ENCODE results near the gene NCLN. TPM values are rescaled to one million over a fixed set of nuclear protein-coding genes. Genes with fewer than 3 reads are reported as not detected.

The NCLN gene
- total RNA-seq, 2 experiments from 2014 or later: 66.3 to 67.3 TPM

DNA sequence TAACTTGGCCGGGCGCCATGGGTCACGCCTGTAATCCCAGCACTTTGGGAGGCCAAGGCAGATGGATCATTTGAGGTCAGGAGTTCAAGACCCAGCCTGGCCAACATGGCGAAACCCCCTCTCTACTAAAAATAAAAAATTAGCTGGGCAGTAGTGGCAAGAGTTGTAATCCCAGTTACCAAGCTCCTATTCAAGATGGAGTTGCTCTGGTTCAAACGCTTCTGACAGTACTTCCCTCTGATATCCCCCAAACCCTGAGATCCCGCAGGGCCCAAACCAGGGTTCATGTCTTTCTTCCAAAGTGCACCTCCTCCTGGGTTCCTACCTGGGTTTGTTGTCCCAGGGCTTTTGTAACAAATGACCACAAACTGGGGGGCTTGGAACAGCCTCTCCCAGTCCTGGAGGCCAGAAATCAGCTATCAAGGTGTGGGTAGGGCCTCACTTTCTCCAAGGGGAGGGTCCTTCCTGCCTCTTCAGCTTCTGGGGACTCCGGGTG lies 52.4 kb downstream of the NCLN start:
- no peaks in the 10 kb centered on the region for H3K9me3 Mint-ChIP-seq (ENCODE audit: insufficient read depth)
- no peaks in the 10 kb centered on the region for H3K36me3 Mint-ChIP-seq (ENCODE audit: low read depth)
- no peak overlapping the region for H3K4me3 Mint-ChIP-seq
- DNase-seq (no peak), ATAC-seq (no peak)
- ChIA-PET POLR2A (interaction anchor here (0.6 kb wide), 1 partner anchor 145 kb away, joined by 4 read pairs; no protein-coding TSS in a partner anchor), CTCF (no interaction called here)
- no peaks in the 10 kb centered on the region for H3K4me1 Mint-ChIP-seq (ENCODE audit: low read depth)
- H3K27ac Mint-ChIP-seq: no peak overlapping the region
- H3K27me3 Mint-ChIP-seq (ENCODE audit: low read depth): peaks cover 3% of the 10 kb centered on the region

DNA sequence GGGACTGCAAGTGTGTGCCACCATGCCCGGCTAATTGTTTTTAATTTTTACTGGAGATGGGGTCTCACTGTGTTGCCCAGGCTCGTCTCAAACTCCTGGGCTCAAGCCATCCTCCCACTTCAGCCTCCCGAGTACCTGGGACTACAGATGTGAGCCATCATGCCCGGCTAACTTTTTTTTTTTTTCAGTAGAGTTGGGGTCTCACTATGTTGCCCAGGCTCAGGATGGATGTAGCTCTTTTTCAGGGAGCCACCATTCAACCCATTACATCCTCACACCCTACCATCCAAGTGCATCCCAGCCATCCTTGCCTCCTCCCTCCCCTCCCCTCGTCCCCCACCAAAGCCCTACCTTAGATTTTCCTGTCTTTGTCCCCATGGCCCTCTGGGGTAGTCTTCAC lies 53.6 kb downstream of the NCLN start:
- Mint-ChIP-seq H3K9me3 (ENCODE audit: insufficient read depth) (no peaks in the 10 kb centered on the region), H3K27me3 (ENCODE audit: low read depth) (peaks cover 3% of the 10 kb centered on the region), H3K4me3 (no peak overlapping the region), H3K36me3 (ENCODE audit: low read depth) (no peaks in the 10 kb centered on the region), H3K4me1 (ENCODE audit: low read depth) (no peaks in the 10 kb centered on the region), H3K27ac (no peak overlapping the region)
- POLR2A ChIA-PET: no interaction called here
- CTCF ChIA-PET: no interaction called here
- ATAC-seq: no peak
- DNase-seq: no peak

GRCh38 chr19:3243819-3244700 lies 58.3 kb downstream of the NCLN start:
- ChIA-PET CTCF (no interaction called here), POLR2A (no interaction called here)
- Mint-ChIP-seq H3K4me1 (ENCODE audit: low read depth) (no peaks in the 10 kb centered on the region), H3K27ac (no peak overlapping the region), H3K36me3 (ENCODE audit: low read depth) (no peaks in the 10 kb centered on the region), H3K4me3 (no peak overlapping the region), H3K27me3 (ENCODE audit: low read depth) (no peaks in the 10 kb centered on the region), H3K9me3 (ENCODE audit: insufficient read depth) (no peaks in the 10 kb centered on the region)
- no peak for ATAC-seq
- peak; percentile 77 for DNase-seq

DNA sequence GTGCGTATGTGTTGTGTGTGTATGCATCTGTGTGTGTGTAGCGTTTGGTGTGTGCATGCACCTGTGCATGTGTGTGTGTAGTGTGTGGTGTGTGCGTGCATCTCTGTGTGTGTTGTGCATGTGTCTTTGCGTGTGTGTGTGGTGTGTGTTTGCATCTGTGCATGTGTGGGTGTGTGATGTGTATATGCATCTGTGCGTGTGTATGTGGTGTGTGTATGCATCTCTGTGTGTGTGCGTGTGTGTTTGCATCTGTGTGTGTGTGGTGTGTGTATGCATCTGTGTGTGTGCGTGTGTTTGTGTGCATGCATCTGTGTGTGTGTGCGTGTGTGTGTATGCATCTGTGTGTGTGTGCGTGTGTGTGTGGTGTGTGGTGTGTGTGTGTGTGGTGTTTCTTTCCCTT lies 59.3 kb downstream of the NCLN start:
- CTCF ChIA-PET: no interaction called here
- DNase-seq (no peak), ATAC-seq (no peak)
- POLR2A ChIA-PET: no interaction called here
- H3K27me3 Mint-ChIP-seq (ENCODE audit: low read depth): no peaks in the 10 kb centered on the region
- H3K27ac Mint-ChIP-seq: no peak overlapping the region
- H3K36me3 Mint-ChIP-seq (ENCODE audit: low read depth): no peaks in the 10 kb centered on the region
- H3K4me3 Mint-ChIP-seq: no peak overlapping the region
- H3K4me1 Mint-ChIP-seq (ENCODE audit: low read depth): no peaks in the 10 kb centered on the region
- H3K9me3 Mint-ChIP-seq (ENCODE audit: insufficient read depth): no peaks in the 10 kb centered on the region

- ChIA-PET POLR2A (no interaction called here), CTCF (no interaction called here)
- no peaks in the 10 kb centered on the region for H3K4me1 Mint-ChIP-seq (ENCODE audit: low read depth)
- no peaks in the 10 kb centered on the region for H3K27me3 Mint-ChIP-seq (ENCODE audit: low read depth)
- no peak overlapping the region for H3K27ac Mint-ChIP-seq
- DNase-seq (no peak), ATAC-seq (no peak)
- no peaks in the 10 kb centered on the region for H3K36me3 Mint-ChIP-seq (ENCODE audit: low read depth)
- H3K9me3 Mint-ChIP-seq (ENCODE audit: insufficient read depth): no peaks in the 10 kb centered on the region
- H3K4me3 Mint-ChIP-seq: no peak overlapping the region
Measured at GRCh38 chr19:3248728-3249326, 63.1 kb downstream of the NCLN start.

GRCh38 chr19:3249408-3249807 lies 63.7 kb downstream of the NCLN start:
- Mint-ChIP-seq H3K27ac (no peak overlapping the region), H3K4me3 (no peak overlapping the region), H3K27me3 (ENCODE audit: low read depth) (no peaks in the 10 kb centered on the region), H3K36me3 (ENCODE audit: low read depth) (no peaks in the 10 kb centered on the region), H3K4me1 (ENCODE audit: low read depth) (no peaks in the 10 kb centered on the region), H3K9me3 (ENCODE audit: insufficient read depth) (no peaks in the 10 kb centered on the region)
- no peak for DNase-seq
- ATAC-seq: no peak
- ChIA-PET POLR2A (no interaction called here), CTCF (no interaction called here)

DNA sequence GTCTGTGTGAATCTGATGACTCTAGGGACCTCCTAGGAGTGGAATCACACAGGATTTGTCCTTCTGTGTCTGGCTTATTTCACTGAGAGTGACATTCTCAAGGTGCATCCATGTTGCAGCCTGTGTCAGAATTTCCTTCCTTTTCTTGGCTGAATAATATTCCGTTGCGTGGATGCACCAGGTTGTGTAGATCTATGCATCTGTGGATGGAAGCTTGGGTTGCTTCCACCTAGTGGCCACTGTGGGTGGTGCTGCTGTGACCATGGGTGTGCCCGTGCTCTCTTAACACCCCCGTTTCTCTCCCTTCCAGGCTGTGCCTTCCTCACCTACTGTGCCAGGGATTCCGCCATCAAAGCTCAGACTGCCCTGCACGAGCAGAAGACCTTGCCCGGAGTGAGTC lies 64.9 kb downstream of the NCLN start:
- DNase-seq (peak; percentile 48), ATAC-seq (peak; percentile 64)
- POLR2A ChIA-PET: no interaction called here
- H3K4me1 Mint-ChIP-seq (ENCODE audit: low read depth): no peaks in the 10 kb centered on the region
- H3K36me3 Mint-ChIP-seq (ENCODE audit: low read depth): no peaks in the 10 kb centered on the region
- no peak overlapping the region for H3K4me3 Mint-ChIP-seq
- no peaks in the 10 kb centered on the region for H3K9me3 Mint-ChIP-seq (ENCODE audit: insufficient read depth)
- H3K27ac Mint-ChIP-seq: no peak overlapping the region
- H3K27me3 Mint-ChIP-seq (ENCODE audit: low read depth): peaks cover 3% of the 10 kb centered on the region
- CTCF ChIA-PET: interaction anchor here (0.7 kb wide), 1 partner anchor 246 kb away, joined by 3 read pairs; no protein-coding TSS in a partner anchor

DNA sequence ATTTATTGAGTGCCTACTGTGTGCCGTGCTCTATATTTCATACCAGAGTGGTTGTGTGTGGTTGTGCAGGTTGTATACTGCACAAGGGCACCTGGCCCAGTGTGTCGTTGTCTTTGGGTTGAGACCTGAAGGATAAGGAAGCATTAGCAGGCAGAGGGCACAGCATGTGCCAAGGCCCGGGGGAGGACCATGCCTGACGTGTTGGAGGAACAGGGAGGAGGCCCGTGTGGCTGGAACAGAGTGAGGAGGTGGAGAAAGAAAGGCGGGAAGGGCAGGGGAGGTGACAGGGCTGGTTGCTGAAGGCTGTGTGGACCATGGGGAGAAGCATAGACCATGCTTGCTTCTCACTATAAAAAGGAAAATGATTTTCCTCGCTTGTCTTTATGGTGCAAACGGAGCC lies 65.5 kb downstream of the NCLN start:
- ChIA-PET POLR2A (no interaction called here), CTCF (no interaction called here)
- DNase-seq (no peak), ATAC-seq (no peak)
- Mint-ChIP-seq H3K4me1 (ENCODE audit: low read depth) (no peaks in the 10 kb centered on the region), H3K9me3 (ENCODE audit: insufficient read depth) (no peaks in the 10 kb centered on the region), H3K36me3 (ENCODE audit: low read depth) (no peaks in the 10 kb centered on the region), H3K27ac (no peak overlapping the region), H3K27me3 (ENCODE audit: low read depth) (peaks cover 3% of the 10 kb centered on the region), H3K4me3 (no peak overlapping the region)

DNA sequence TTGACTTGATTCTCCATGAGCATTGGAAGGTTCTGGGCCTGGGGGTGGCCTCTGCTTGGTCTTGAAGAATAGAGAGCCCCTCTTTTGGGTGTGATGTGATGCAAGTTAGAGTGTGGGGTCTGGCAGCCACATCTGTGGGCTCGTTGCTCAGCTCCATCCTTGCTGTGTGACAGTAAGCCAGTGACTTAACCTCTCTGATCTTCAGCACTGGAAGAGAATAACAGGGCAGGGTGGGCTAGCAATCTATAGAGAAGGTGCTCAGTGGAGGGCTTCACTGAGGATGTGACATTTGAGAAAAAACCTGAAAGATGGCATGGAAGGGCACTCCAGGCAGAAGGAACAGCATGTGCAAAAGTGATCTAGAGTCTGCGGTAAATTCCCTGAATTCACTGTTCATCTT lies 66.9 kb downstream of the NCLN start:
- ATAC-seq (no peak), DNase-seq (no peak)
- Mint-ChIP-seq H3K27ac (no peak overlapping the region), H3K27me3 (ENCODE audit: low read depth) (peaks cover 3% of the 10 kb centered on the region), H3K9me3 (ENCODE audit: insufficient read depth) (no peaks in the 10 kb centered on the region), H3K36me3 (ENCODE audit: low read depth) (no peaks in the 10 kb centered on the region), H3K4me1 (ENCODE audit: low read depth) (no peaks in the 10 kb centered on the region), H3K4me3 (no peak overlapping the region)
- CTCF ChIA-PET: interaction anchor here (1.3 kb wide), 1 partner anchor 23 kb away, joined by 4 read pairs; no protein-coding TSS in a partner anchor
- POLR2A ChIA-PET: no interaction called here

GRCh38 chr19:3253270-3253669 lies 67.5 kb downstream of the NCLN start:
- Mint-ChIP-seq H3K4me3 (no peak overlapping the region), H3K36me3 (ENCODE audit: low read depth) (no peaks in the 10 kb centered on the region), H3K9me3 (ENCODE audit: insufficient read depth) (no peaks in the 10 kb centered on the region), H3K4me1 (ENCODE audit: low read depth) (no peaks in the 10 kb centered on the region), H3K27ac (no peak overlapping the region), H3K27me3 (ENCODE audit: low read depth) (peaks cover 3% of the 10 kb centered on the region)
- CTCF ChIA-PET: interaction anchor here (1.3 kb wide), 1 partner anchor 22 kb away, joined by 4 read pairs; no protein-coding TSS in a partner anchor
- POLR2A ChIA-PET: no interaction called here
- no peak for ATAC-seq
- no peak for DNase-seq

DNA sequence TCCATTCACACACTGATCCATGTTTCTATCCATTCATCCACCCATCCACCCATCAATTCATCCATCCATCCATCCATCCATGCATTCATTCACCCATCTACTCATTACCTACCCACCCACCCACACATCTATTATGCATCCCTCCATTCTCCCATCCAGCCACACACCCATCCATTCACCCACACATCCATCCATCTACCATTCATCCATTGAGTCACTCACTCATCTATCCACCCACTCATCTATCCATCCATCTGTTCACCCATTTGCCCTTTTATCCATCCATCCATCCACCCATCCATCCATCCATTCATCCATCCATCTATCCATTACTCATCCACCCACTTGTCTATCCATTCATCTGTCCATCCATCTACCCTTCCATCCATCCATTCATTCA lies 68.8 kb downstream of the NCLN start:
- H3K27me3 Mint-ChIP-seq (ENCODE audit: low read depth): peaks cover 3% of the 10 kb centered on the region
- H3K4me1 Mint-ChIP-seq (ENCODE audit: low read depth): no peaks in the 10 kb centered on the region
- no peak overlapping the region for H3K27ac Mint-ChIP-seq
- ATAC-seq: no peak
- H3K36me3 Mint-ChIP-seq (ENCODE audit: low read depth): no peaks in the 10 kb centered on the region
- no peak for DNase-seq
- POLR2A ChIA-PET: no interaction called here
- H3K4me3 Mint-ChIP-seq: no peak overlapping the region
- no peaks in the 10 kb centered on the region for H3K9me3 Mint-ChIP-seq (ENCODE audit: insufficient read depth)
- CTCF ChIA-PET: no interaction called here

DNA sequence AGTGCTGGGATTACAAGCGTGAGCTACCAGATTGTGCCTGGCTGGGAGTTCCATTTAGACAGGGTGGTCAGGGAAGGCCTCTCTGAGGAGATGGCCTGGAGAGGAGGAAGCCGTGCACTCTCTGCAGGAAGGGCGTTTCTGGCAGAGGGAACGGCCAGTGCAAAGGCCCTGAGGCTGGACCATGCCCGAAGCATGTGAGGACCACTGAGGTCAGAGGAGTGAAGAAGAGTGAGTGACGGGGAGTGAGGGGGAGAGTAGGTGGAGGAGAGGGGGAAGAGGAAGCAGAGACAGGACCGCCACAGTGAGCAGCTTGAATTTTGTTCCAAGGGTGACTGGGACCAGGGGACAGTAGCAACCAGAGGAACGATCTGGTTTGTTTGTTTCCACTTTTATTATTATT lies 71.3 kb downstream of the NCLN start:
- H3K4me1 Mint-ChIP-seq (ENCODE audit: low read depth): no peaks in the 10 kb centered on the region
- no peaks in the 10 kb centered on the region for H3K9me3 Mint-ChIP-seq (ENCODE audit: insufficient read depth)
- no peaks in the 10 kb centered on the region for H3K36me3 Mint-ChIP-seq (ENCODE audit: low read depth)
- ChIA-PET POLR2A (no interaction called here), CTCF (interaction anchor here (1.0 kb wide), 1 partner anchor 18 kb away, joined by 3 read pairs; no protein-coding TSS in a partner anchor)
- no peak overlapping the region for H3K27ac Mint-ChIP-seq
- H3K4me3 Mint-ChIP-seq: no peak overlapping the region
- H3K27me3 Mint-ChIP-seq (ENCODE audit: low read depth): peaks cover 3% of the 10 kb centered on the region
- DNase-seq (no peak), ATAC-seq (no peak)

Data from activated CD8-positive, alpha-beta T cell treated with anti-CD3 and anti-CD28 coated beads, Interleukin-2, amount 10 ng/mL, durations not matched to agents 7 days and 5 days (primary cell).